HG03565 (cell line): ENCODE measurements around the gene MPV17.
"Not testable (repeated sequence)": the region's sequence is repeated elsewhere in the genome, so short reads cannot be mapped to it uniquely, and the experiment has no call there.

Source experiments
- ATAC-seq: cut with Tn5 transposase; IDR thresholded peaks from one replicate; pipeline ENCODE4 v1.9.1; 2021; ENCODE audit warnings: mild to moderate bottlenecking, moderate library complexity; ENCODE audit not compliant: unreplicated experiment

Gene MPV17

GRCh38 chr2:27300606-27301005 is 22.3 kb downstream of the MPV17 start:
- ATAC-seq: not testable (repeated sequence)

DNA sequence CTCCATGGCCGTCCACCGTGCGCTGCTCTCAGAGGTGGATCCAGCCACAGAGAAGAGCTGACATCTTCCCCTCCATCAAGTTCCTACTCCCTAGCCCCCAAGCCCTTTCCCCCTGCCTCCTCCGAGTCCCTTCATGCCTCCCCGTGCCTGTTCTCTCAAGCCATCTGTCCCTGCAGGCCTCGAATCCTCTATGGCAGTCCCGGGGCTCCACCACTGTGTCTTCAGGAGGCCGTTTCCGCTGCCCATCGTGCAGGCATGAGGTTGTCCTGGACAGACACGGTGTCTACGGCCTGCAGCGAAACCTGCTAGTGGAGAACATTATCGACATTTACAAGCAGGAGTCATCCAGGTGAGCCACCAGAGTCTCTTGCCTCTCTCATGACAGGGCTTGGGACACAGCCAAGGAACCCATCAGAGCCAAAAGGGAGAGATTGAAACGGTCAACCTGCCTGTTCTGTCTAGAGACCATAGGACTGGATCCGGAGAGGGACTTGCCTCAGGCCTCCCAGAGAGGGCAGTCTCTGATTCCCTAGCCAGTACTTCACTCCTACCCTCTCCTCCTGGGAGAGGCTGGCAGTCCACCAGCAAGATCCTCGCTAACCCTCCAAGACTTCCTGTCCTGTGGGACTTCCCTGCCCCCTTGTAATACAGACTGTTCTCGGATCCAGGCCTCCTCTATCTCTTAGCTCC is 24.4 kb downstream of the MPV17 start:
- no peak for ATAC-seq

- no peak for ATAC-seq
Observed at GRCh38 chr2:27297195-27297594, 25.7 kb downstream of the MPV17 start.

DNA sequence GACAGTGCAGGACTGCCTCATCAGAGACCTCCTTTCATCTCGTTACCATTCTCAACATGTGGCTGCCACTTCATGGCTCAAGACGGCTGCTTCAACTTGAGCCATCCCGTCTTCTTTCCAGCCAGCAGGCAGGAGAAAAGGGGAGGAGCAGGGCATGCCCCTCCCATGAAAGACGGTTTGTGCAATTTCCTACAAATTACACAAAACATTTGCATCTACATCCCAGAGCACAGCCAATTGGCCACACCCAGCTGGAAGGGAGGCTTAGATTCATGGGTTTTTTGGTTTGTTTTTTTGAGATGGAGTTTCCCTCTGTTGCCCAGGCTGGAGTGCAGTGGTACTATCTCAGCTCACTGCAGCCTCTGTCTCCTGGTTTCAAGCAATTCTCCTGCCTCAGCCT is 26.4 kb downstream of the MPV17 start:
- ATAC-seq: no peak

- ATAC-seq: no peak
Observed at GRCh38 chr2:27294928-27295327, 28.0 kb downstream of the MPV17 start.

DNA sequence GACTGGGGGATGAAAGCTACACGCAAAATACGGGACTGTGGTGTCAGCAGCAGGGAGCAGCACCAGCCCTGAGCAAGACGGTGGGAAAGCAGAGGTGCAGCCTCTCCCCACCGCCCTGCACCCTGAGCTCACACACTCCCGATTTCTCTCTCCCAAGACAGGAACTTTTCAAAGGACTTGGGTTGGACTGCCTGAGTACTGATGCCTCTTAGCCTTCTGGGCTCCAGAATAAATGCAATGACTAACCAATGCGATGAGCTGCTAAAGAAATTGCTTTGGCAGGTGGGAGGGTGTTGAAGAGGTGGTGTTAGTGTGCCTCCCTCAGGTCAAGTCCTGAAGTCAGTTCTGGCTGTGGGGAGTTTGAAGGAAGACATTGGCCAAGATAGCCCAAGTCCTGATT is 31.0 kb downstream of the MPV17 start:
- no peak for ATAC-seq

DNA sequence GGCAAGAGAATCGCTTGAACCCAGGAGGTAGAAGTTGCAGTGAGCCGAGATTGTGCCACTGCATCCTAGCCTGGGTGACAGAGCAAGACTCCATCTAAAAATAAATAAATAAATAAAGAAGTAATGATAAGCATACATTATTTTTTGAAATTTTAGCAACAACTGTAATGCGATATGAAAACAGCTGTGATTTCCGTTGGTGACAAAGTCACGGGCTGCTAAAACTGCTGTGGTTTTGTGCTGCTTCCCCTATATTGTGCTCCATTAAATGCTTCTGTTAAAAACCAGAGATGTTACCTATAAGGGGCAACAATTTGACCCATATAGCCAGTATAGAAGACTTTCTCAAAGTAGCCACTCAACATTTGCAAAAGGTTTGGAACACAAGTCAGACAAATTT is 32.3 kb downstream of the MPV17 start:
- no peak for ATAC-seq

DNA sequence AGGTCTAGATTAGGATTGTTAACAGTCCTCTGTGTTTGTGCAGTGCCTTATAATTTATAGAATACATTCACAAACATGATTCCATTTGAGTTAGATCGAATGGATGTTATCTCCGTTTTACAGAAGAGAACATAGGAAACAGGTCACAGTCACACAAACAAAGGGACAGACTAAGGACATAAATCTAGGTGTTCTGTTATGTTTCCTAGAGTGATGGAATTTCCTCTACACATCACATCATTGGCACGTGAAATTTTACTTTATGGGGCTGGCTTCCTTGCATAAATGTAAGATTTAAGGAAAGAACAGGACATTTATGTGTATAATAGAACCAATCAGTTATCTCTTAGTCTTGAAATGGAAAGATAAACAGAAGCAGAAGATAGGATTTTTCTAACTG is 34.3 kb downstream of the MPV17 start:
- no peak for ATAC-seq

- ATAC-seq: no peak
Observed at GRCh38 chr2:27285481-27285880, 37.4 kb downstream of the MPV17 start.

DNA sequence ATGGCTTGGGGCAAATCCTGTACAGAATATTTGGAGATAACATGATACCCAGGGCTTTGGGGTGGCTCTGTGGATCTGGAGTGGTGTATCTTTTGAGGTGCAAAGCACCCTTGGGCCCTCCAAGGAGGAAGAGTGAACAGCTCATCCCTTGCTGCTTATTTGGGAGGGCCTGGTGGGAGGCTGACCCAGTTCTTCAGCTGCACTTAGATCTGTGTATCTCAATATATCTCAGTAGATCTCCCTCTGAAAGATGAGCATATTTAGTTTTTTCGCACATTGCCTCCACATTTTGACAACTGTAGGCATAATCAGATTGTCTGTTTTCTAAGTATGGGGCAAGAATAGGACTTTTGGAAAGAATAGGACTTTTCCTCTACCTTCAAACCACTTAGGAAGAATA is 37.9 kb downstream of the MPV17 start:
- no peak for ATAC-seq

DNA sequence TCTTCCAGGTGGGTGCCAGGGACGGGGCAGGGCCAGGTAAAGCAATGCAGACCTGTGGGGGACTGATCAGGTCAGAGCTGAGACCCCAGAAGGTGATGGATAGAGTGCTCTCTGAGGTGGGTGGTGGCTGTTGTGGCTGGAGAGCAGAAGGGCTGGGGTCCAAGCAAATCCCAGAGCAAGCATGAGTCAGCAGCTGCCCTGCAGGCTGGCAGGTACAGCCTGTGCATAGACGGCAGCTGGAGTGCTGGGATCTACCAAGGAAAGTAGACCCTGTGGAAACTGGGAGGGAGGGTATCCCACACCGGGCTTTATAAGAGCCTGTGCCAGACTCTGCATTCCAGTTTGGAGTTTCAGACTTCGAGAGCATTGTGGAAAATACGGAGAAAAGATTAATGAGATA is 40.0 kb downstream of the MPV17 start:
- ATAC-seq: no peak

DNA sequence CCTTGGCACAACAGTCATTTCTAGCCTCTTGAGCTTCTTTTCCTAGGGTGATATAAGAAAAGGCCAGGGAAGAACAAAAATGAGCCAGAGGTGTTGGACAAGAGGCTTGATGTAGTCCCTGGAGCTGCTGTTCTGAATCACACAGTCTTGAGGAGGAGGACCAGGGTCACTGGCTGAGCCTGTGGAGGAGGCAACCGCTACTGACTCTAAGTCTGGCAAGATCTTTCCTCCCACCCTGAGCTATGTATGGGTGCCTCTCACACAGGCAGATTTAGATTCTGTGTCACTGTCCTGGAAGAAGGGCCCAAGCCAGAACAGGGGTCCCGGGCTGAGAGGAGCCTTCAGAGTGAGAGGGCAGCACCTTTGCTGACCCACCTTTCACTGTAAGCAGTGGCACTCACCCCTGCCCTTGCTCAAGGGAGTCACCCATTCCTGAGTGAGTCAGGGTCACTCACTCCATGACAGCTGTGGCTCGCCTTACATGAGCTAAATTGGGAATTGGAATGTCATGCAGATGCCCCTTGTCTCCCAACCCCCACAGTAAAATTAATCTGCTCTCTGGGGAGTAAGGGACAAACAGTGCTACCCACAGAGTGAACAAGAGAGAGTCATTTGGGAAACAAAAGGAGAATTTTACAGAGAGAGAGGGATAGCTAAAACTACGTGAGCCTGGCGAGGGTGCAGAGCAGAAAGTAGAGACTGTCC is 40.9 kb downstream of the MPV17 start, which contains the start of gene TRIM54:
Gene TRIM54, plus strand, starts transcription at position 575 of the 705 bp plus-strand sequence. CDS start 303 bp downstream, outside the sequence.
- no peak for ATAC-seq

GRCh38 chr2:27281442-27281841 is 41.5 kb downstream of the MPV17 start:
- ATAC-seq: no peak

DNA sequence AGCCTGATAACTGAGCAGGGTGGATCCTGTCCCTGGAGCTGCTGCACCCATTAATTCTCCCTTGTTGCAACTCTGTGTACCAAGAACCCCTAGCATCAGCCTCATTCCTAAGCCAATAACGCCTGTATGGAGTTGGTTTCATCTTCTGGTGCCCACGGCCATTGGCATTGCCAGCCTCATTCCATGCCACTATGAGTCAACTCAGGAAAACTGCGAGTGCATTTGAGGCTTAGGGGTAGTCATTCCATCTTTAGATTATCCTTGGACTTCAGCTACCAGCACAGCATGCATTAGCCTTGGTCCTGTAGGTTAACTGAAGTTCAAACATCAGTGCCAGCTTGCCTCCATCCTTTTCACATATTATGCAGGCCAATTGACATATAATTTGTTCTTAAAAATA is 42.1 kb downstream of the MPV17 start:
- ATAC-seq: no peak

GRCh38 chr2:27278010-27278409 is 44.9 kb downstream of the MPV17 start:
- no peak for ATAC-seq

GRCh38 chr2:27275211-27276150 is 47.4 kb downstream of the MPV17 start, which contains the start of gene DNAJC5G:
Gene DNAJC5G (plus strand): TSS chr2:27275433. CDS start chr2:27276729, 1,296 bp downstream.
- no peak for ATAC-seq

- not testable (repeated sequence) for ATAC-seq
Observed at GRCh38 chr2:27272537-27273522, 50.1 kb downstream of the MPV17 start.

GRCh38 chr2:27271631-27272340 is 51.1 kb downstream of the MPV17 start:
- ATAC-seq: no peak

DNA sequence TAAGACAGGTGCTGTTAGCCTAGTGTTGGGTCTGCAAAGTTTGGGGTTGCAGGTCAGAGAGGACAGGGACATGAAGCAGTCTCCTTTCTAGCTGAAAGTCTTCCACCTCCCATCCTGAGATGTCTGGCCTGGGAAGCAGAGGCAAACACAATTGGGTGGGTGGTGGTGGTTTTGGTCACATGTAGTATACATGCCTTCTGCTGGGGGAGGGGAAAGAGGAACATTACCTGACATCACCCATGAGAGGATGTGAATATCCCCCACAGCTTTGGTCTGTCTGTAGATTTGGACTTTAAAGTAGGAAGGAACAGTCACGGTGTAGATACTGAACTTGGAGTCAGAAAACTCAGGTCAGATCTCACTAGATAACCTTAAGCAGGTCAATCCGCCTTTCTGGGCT is 52.2 kb downstream of the MPV17 start:
- ATAC-seq: no peak
